K562 (cell line): Measurements from ENCODE around the gene TMEM203. TPM values are rescaled to one million over a fixed set of nuclear protein-coding genes. Genes with fewer than 3 reads are reported as not detected.

Source experiments
- BHLHE40 ChIP-seq: IDR thresholded peaks from 2 replicates; pipeline ENCODE4 v1.6.1; 2011; ENCODE audit warnings: low read length, improper control_type of control experiment
- CBFA2T3 ChIP-seq: fragments of 450-650 bp; IDR thresholded peaks from 2 replicates; pipeline ENCODE4 v1.6.1; 2017
- LEF1 ChIP-seq: fragments of 450-650 bp; IDR thresholded peaks from 2 replicates; pipeline ENCODE4 v1.6.1; 2016; ENCODE audit warnings: mild to moderate bottlenecking
- NBN ChIP-seq: fragments of 450-650 bp; IDR thresholded peaks from 2 replicates; pipeline ENCODE4 v1.6.1; 2016; ENCODE audit warnings: low read depth, mild to moderate bottlenecking
- RAD51 ChIP-seq: fragments of 450-650 bp; IDR thresholded peaks from 2 replicates; pipeline ENCODE4 v1.7.1; 2016; ENCODE audit warnings: low read depth, mild to moderate bottlenecking, borderline replicate concordance
- XRCC5 ChIP-seq: fragments of 200-400 bp; formaldehyde crosslinking; IDR thresholded peaks from 2 replicates; pipeline ENCODE4 v1.6.1; 2017; ENCODE audit warnings: low read depth, mild to moderate bottlenecking, low read length
- ZFPM2 ChIP-seq: fragments of 250-450 bp; sonication (Bioruptor Pico); IDR thresholded peaks from 2 replicates; pipeline ENCODE4 v1.5.1; 2022; ENCODE audit warnings: mild to moderate bottlenecking
- ZNF444 ChIP-seq: fragments of 250-450 bp; sonication (Bioruptor Pico); IDR thresholded peaks from 2 replicates; pipeline ENCODE4 v1.4.0; 2020; ENCODE audit warnings: mild to moderate bottlenecking, moderate library complexity
- polyA plus RNA-seq, 8 experiments: library from polyadenylated mRNA; depleted of rRNA in 4 of 8; stranded (reverse) in 5 of 8; unstranded in 3 of 8; fragments of >200 nt; fragmentation: Nextera tagmentation in 2 of 8; fragmentation: Illumina TruSeq in 1 of 8; extraction: Ambion mirVana in 2 of 8; extraction: Trizol in 1 of 8; gene quantifications; 2 replicates each; pipeline versions ENCODE4 v1.2.1 to v1.2.3, GENCODE V29; 2011 to 2014; ENCODE audit warnings: inconsistent platforms in 1 of 8, missing spikeins in 1 of 8
- total RNA-seq, 7 experiments: library from RNA; depleted of rRNA in 6 of 7; stranded (reverse); fragments of >200 nt in 6 of 7; fragmentation: Illumina TruSeq in 2 of 7; extraction: Trizol in 2 of 7; gene quantifications; 2 replicates each; pipeline versions ENCODE4 v1.2.1 to v1.2.3, GENCODE V29; 2011 to 2021; ENCODE audit warnings: low replicate concordance in 1 of 7
- TF ChIP-seq, protein P1 (sequence below), 2 experiments: fragments of 450-650 bp; IDR thresholded peaks; 2 replicates each; pipeline ENCODE4 v1.6.1; 2018; ENCODE audit warnings: mild to moderate bottlenecking in 2 of 2, low read depth in 1 of 2; ENCODE audit not compliant: partially characterized antibody in 2 of 2
- TF ChIP-seq, protein P2 (sequence below): fragments of 450-650 bp; formaldehyde crosslinking; IDR thresholded peaks from 2 replicates; pipeline ENCODE4 v1.4.0; 2020; ENCODE audit warnings: mild to moderate bottlenecking, moderate library complexity
- TF ChIP-seq, protein P3 (sequence below): fragments of 250-450 bp; sonication (Bioruptor Pico); IDR thresholded peaks from 2 replicates; pipeline ENCODE4 v1.8.0; 2022; ENCODE audit warnings: moderate library complexity, mild to moderate bottlenecking, inconsistent platforms

TMEM203 gene
- total and polyA plus RNA-seq, 9 of the 15 experiments (the other 6 are each of a cell fraction or from before 2014, with no cell fraction given): 8.8 to 59.5 (median 37.6) TPM

DNA sequence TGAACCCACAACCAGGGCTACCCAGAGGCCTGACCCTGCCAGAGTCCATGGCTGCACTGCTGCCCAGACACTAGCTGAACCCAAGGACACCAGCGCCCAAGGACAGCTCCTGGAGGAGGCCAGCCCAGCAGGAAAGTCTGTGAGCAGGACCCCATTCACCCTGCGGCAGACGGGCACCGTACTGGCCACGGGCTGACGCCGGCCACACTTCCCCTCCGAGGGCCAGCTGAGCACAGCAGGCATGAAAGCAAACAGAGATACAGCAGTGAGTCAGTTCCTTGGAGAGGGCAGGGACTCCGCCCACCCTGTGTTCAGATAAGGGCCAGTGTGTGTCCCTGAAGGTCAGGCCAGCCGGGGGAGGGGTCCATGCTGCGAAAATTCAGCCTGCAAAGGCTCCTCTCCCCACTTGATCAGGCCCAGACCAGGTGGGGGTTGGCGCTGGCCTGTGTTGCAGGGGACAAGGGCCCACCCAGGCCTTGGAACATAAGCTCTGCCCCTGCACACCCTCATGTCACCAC, 13.4 kb upstream of the TMEM203 start (continued):
- TF ChIP-seq, protein P1, sequence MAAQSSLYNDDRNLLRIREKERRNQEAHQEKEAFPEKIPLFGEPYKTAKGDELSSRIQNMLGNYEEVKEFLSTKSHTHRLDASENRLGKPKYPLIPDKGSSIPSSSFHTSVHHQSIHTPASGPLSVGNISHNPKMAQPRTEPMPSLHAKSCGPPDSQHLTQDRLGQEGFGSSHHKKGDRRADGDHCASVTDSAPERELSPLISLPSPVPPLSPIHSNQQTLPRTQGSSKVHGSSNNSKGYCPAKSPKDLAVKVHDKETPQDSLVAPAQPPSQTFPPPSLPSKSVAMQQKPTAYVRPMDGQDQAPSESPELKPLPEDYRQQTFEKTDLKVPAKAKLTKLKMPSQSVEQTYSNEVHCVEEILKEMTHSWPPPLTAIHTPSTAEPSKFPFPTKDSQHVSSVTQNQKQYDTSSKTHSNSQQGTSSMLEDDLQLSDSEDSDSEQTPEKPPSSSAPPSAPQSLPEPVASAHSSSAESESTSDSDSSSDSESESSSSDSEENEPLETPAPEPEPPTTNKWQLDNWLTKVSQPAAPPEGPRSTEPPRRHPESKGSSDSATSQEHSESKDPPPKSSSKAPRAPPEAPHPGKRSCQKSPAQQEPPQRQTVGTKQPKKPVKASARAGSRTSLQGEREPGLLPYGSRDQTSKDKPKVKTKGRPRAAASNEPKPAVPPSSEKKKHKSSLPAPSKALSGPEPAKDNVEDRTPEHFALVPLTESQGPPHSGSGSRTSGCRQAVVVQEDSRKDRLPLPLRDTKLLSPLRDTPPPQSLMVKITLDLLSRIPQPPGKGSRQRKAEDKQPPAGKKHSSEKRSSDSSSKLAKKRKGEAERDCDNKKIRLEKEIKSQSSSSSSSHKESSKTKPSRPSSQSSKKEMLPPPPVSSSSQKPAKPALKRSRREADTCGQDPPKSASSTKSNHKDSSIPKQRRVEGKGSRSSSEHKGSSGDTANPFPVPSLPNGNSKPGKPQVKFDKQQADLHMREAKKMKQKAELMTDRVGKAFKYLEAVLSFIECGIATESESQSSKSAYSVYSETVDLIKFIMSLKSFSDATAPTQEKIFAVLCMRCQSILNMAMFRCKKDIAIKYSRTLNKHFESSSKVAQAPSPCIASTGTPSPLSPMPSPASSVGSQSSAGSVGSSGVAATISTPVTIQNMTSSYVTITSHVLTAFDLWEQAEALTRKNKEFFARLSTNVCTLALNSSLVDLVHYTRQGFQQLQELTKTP (IDR thresholded peaks at IDR 0.05; ENCODE audit: low read depth in 1 of 2, partially characterized antibody in 2 of 2): no peak
- TF ChIP-seq ZNF444 (CRISPR knock-in tag) (no peak), RAD51 (no peak), XRCC5 (0 out of 2 replicates have a peak, but pooled peaks have one; percentile 34), LEF1 (peak; percentile 74; the same call in 1 of the 2 replicates), ZFPM2 (CRISPR knock-in tag) (0 out of 2 replicates have a peak, but pooled peaks have one; percentile 53), NBN (no peak), CBFA2T3 (peak; percentile 75), BHLHE40 (peak; percentile 70)
- TF ChIP-seq, protein P2, sequence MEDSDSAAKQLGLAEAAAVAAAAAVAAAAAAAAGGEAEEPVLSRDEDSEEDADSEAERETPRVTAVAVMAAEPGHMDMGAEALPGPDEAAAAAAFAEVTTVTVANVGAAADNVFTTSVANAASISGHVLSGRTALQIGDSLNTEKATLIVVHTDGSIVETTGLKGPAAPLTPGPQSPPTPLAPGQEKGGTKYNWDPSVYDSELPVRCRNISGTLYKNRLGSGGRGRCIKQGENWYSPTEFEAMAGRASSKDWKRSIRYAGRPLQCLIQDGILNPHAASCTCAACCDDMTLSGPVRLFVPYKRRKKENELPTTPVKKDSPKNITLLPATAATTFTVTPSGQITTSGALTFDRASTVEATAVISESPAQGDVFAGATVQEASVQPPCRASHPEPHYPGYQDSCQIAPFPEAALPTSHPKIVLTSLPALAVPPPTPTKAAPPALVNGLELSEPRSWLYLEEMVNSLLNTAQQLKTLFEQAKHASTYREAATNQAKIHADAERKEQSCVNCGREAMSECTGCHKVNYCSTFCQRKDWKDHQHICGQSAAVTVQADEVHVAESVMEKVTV (CRISPR knock-in tag): no peak
- TF ChIP-seq, protein P3, sequence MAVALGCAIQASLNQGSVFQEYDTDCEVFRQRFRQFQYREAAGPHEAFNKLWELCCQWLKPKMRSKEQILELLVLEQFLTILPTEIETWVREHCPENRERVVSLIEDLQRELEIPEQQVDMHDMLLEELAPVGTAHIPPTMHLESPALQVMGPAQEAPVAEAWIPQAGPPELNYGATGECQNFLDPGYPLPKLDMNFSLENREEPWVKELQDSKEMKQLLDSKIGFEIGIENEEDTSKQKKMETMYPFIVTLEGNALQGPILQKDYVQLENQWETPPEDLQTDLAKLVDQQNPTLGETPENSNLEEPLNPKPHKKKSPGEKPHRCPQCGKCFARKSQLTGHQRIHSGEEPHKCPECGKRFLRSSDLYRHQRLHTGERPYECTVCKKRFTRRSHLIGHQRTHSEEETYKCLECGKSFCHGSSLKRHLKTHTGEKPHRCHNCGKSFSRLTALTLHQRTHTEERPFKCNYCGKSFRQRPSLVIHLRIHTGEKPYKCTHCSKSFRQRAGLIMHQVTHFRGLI (CRISPR knock-in tag): no peak
- TF ChIP-seq, all 486 proteins: peak for 151
